OCI-LY7 (cell line): ENCODE results near the gene HLA-A.

Experiments used
- CTCF ChIP-seq: fragments of 200-600 bp; sonication (generic); conservative IDR thresholded peaks from 2 replicates; pipeline ENCODE4 v1.5.1; 2014; ENCODE audit warnings: mild to moderate bottlenecking, antibody characterized with exemption, low read length, moderate library complexity, mixed read lengths
- EZH2phosphoT487 ChIP-seq: fragments of 200-600 bp; sonication (generic); IDR thresholded peaks from 2 replicates; pipeline ENCODE4 v1.6.1; 2018; ENCODE audit warnings: low read depth, borderline replicate concordance, mild to moderate bottlenecking, mixed run types, antibody characterized with exemption, low read length, moderate library complexity, mixed read lengths

GRCh38 chr6:29974901-29975560 lies 32.7 kb downstream of the HLA-A start:
- TF ChIP-seq CTCF (no peak), EZH2phosphoT487 (no peak)
